ENCODE measurements around the gene C14orf180.

C14orf180 gene

GRCh38 chr14:104593241-104593701 is 13.7 kb downstream of the C14orf180 start:
- DNase-seq (ENCODE audit: insufficient read length, low spot score) (no peak), FAIRE-seq (no peak)
- no peak for TF ChIP-seq CTCF (IDR thresholded peaks at IDR 0.05; ENCODE audit: insufficient read depth, missing control alignments)

GRCh38 chr14:104593710-104594136 is 14.2 kb downstream of the C14orf180 start:
- FAIRE-seq (no peak), DNase-seq (ENCODE audit: insufficient read length, low spot score) (no peak)
- no peak for TF ChIP-seq CTCF (IDR thresholded peaks at IDR 0.05; ENCODE audit: insufficient read depth, missing control alignments)

GRCh38 chr14:104594310-104595046 is 14.9 kb downstream of the C14orf180 start:
- TF ChIP-seq CTCF (IDR thresholded peaks at IDR 0.05; ENCODE audit: insufficient read depth, missing control alignments): no peak
- FAIRE-seq: no peak
- no peak for DNase-seq (ENCODE audit: insufficient read length, low spot score)

GRCh38 chr14:104595116-104595675 is 15.6 kb downstream of the C14orf180 start:
- FAIRE-seq (no peak), DNase-seq (ENCODE audit: insufficient read length, low spot score) (no peak)
- no peak for TF ChIP-seq CTCF (IDR thresholded peaks at IDR 0.05; ENCODE audit: insufficient read depth, missing control alignments)

- no peak for TF ChIP-seq CTCF (IDR thresholded peaks at IDR 0.05; ENCODE audit: insufficient read depth, missing control alignments)
- DNase-seq (ENCODE audit: insufficient read length, low spot score) (no peak), FAIRE-seq (no peak)
These were observed 16.4 kb downstream of the C14orf180 start for GRCh38 chr14:104595911-104596450.

DNA sequence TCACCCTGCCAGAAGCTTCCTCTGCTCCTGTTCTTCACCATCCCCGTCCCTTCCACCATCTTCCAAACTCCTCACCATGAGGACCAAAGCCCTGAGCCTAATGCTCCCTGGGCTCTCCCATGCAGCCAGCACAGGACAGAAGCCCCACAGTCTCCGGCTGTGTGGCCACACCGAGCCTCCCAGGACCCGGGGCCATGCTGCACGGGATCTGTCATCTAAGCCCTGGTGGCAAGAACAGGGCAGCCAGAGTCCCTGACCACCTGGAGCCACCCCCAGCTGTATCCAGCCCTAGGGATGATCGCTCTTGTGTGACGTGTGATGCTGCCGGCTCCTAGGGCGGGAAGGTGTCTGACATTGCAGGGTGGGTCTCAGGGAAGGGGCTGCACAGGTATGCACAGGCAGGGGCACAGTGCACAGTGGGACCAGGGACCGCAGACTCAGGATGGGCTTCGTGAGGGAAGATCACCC is 16.9 kb downstream of the C14orf180 start:
- DNase-seq (ENCODE audit: insufficient read length, low spot score): no peak
- TF ChIP-seq CTCF (IDR thresholded peaks at IDR 0.05; ENCODE audit: insufficient read depth, missing control alignments): no peak
- no peak for FAIRE-seq

GRCh38 chr14:104596927-104597351 is 17.4 kb downstream of the C14orf180 start:
- TF ChIP-seq CTCF (IDR thresholded peaks at IDR 0.05; ENCODE audit: insufficient read depth, missing control alignments): no peak
- DNase-seq (ENCODE audit: insufficient read length, low spot score) (no peak), FAIRE-seq (no peak)
